Measurements from ENCODE around the gene TBC1D26. TPM values are rescaled to one million over a fixed set of nuclear protein-coding genes. Genes with fewer than 3 reads are reported as not detected.

TBC1D26 gene
- polyA plus RNA-seq, 1 donor (not counting 4 experiments of a cell fraction or from before 2014, with no cell fraction given): not detected

Small RNA genes within 50 kb of the gene (small RNA-seq; reads per million reads assigned to genes)
- 0 reads per million in 3 experiments for gene AC015922.1 (ENCODE audit: insufficient read length in 3 of 3, low read depth in 3 of 3, low replicate concordance in 1 of 3)
- 0 reads per million in 3 experiments for gene RNA5SP436 (ENCODE audit: insufficient read length in 3 of 3, low read depth in 3 of 3, low replicate concordance in 1 of 3)

Other genes with a start within 250 kb of the TBC1D26 start
- gene TVP23C, start 168.8 kb upstream of the TBC1D26 start, polyA plus RNA-seq: 2.4 to 5.7 TPM (median 4.0 TPM) in 3 replicates
- gene FBXW10B, start 112.6 kb upstream of the TBC1D26 start, polyA plus RNA-seq: 2.8 to 5.0 TPM (median 4.4 TPM) in 3 replicates
- gene TRIM16, start 48.0 kb upstream of the TBC1D26 start, polyA plus RNA-seq: 62.3 to 81.3 TPM (median 78.1 TPM) in 3 replicates
- gene ZNF286A, start 32.5 kb upstream of the TBC1D26 start, polyA plus RNA-seq: 12.3 to 32.3 TPM (median 19.5 TPM) in 3 replicates
- 43.8 to 50.0 TPM (median 47.1 TPM) in 3 replicates for gene ADORA2B, start 212.8 kb downstream of the TBC1D26 start, polyA plus RNA-seq